GM19035 (cell line): ENCODE measurements around the gene POU3F4.

Source experiments
- ATAC-seq: cut with Tn5 transposase; IDR thresholded peaks from one replicate; pipeline ENCODE4 v1.9.1; 2021; ENCODE audit not compliant: unreplicated experiment

POU3F4 gene

GRCh38 chrX:83508006-83508405, at the start of gene POU3F4:
Gene POU3F4, plus strand, starts transcription at chrX:83508290. Its CDS starts 35 bp downstream, at chrX:83508325.
- no peak for ATAC-seq

GRCh38 chrX:83469551-83469950, 38.5 kb upstream of the POU3F4 start:
- ATAC-seq: no peak

GRCh38 chrX:83495898-83496297, 12.2 kb upstream of the POU3F4 start:
- no peak for ATAC-seq

GRCh38 chrX:83501003-83501402, 7.1 kb upstream of the POU3F4 start:
- ATAC-seq: no peak

GRCh38 chrX:83501530-83501929, 6.6 kb upstream of the POU3F4 start:
- ATAC-seq: no peak

- no peak for ATAC-seq
Measured at GRCh38 chrX:83504721-83505479, 3.2 kb upstream of the POU3F4 start.

- no peak for ATAC-seq
Measured at GRCh38 chrX:83508526-83509253, 600 bp downstream of the POU3F4 start.

- ATAC-seq: no peak
Measured at GRCh38 chrX:83509254-83509801, 1.2 kb downstream of the POU3F4 start.

- ATAC-seq: no peak
Measured at GRCh38 chrX:83510510-83511062, 2.5 kb downstream of the POU3F4 start.

- no peak for ATAC-seq
Measured at GRCh38 chrX:83511208-83511607, 3.1 kb downstream of the POU3F4 start.

- no peak for ATAC-seq
Measured at GRCh38 chrX:83512111-83512510, 4.0 kb downstream of the POU3F4 start.

GRCh38 chrX:83516597-83516996, 8.5 kb downstream of the POU3F4 start:
- ATAC-seq: no peak

- no peak for ATAC-seq
Measured at GRCh38 chrX:83521905-83522304, 13.8 kb downstream of the POU3F4 start.

GRCh38 chrX:83529950-83530349, 21.9 kb downstream of the POU3F4 start:
- ATAC-seq: no peak

GRCh38 chrX:83535417-83536196, 27.5 kb downstream of the POU3F4 start:
- ATAC-seq: no peak
